Caki2 (cell line): ENCODE measurements around the gene RBP2. TPM values are rescaled to one million over a fixed set of nuclear protein-coding genes. Genes with fewer than 3 reads are reported as not detected.
A peak's percentile ranks its signal among the peaks of the same experiment; 100 is the strongest.

Experiments
- DNase-seq: peaks from one replicate; pipeline ENCODE4 v3.0.0-alpha.2; 2015; ENCODE audit warnings: low read depth
- in situ Hi-C: cut with HindIII; loops from 2 replicates; pipeline ENCODE4 v1.10.0; 2016; ENCODE audit warnings: low sequenced_read_pairs, low pct_unique_long_range_greater_than_20kb, mixed read lengths
- total RNA-seq: library from RNA; depleted of rRNA; stranded (reverse); fragments of >200 nt; shearing (Covaris generic); gene quantifications from 2 replicates; pipeline ENCODE4 v1.2.3, GENCODE V29; 2014; ENCODE audit warnings: low replicate concordance; rRNA removed

The RBP2 gene
- total RNA-seq, result not detected in 2 replicates

GRCh38 chr3:139476348-139476747 lies at the start of gene RBP2:
Gene RBP2, minus strand, starts transcription at chr3:139476516. Its CDS starts 57 bp downstream, at chr3:139476459.
- in situ Hi-C loops, result no loop called here
- DNase-seq, result no peak

- no peak for DNase-seq
Measured at GRCh38 chr3:139524841-139525636, 48.7 kb upstream of the RBP2 start.

GRCh38 chr3:139523718-139524117 lies 47.4 kb upstream of the RBP2 start:
- DNase-seq, result no peak
- in situ Hi-C loops, result no loop called here

More at GRCh38 chr3:139524841-139525636, 48.7 kb upstream of the RBP2 start:
- in situ Hi-C loops, result no loop called here

- in situ Hi-C loops, result no loop called here
- no peak for DNase-seq
Measured at GRCh38 chr3:139523166-139523565, 46.9 kb upstream of the RBP2 start.

GRCh38 chr3:139522421-139522820 lies 46.1 kb upstream of the RBP2 start:
- no peak for DNase-seq
- in situ Hi-C loops, result no loop called here

GRCh38 chr3:139521816-139522215 lies 45.5 kb upstream of the RBP2 start:
- no peak for DNase-seq
- in situ Hi-C loops, result no loop called here

- in situ Hi-C loops, result no loop called here
- no peak for DNase-seq
Measured at GRCh38 chr3:139521144-139521543, 44.8 kb upstream of the RBP2 start.

GRCh38 chr3:139519998-139520737 lies 43.9 kb upstream of the RBP2 start:
- in situ Hi-C loops, result no loop called here
- DNase-seq, result peak; percentile 25

- in situ Hi-C loops, result no loop called here
- no peak for DNase-seq
Measured at GRCh38 chr3:139518926-139519842, 42.9 kb upstream of the RBP2 start.

- in situ Hi-C loops, result no loop called here
- DNase-seq, result no peak
Measured at GRCh38 chr3:139518306-139518705, 42.0 kb upstream of the RBP2 start.

- in situ Hi-C loops, result no loop called here
- no peak for DNase-seq
Measured at GRCh38 chr3:139517321-139518065, 41.2 kb upstream of the RBP2 start.

- in situ Hi-C loops, result no loop called here
- no peak for DNase-seq
Measured at GRCh38 chr3:139514741-139515140, 38.4 kb upstream of the RBP2 start.

- in situ Hi-C loops, result no loop called here
- DNase-seq, result no peak
Measured at GRCh38 chr3:139509631-139510030, 33.3 kb upstream of the RBP2 start.

- in situ Hi-C loops, result no loop called here
- DNase-seq, result peak; percentile 9
Measured at GRCh38 chr3:139506766-139507165, 30.4 kb upstream of the RBP2 start.

- in situ Hi-C loops, result no loop called here
- no peak for DNase-seq
Measured at GRCh38 chr3:139505829-139506386, 29.6 kb upstream of the RBP2 start.

- no peak for DNase-seq
- in situ Hi-C loops, result no loop called here
Measured at GRCh38 chr3:139499536-139499935, 23.2 kb upstream of the RBP2 start.

GRCh38 chr3:139493826-139494385 lies 17.6 kb upstream of the RBP2 start:
- no peak for DNase-seq
- in situ Hi-C loops, result no loop called here
